Measurements from ENCODE around the gene THSD4.

The THSD4 gene

GRCh38 chr15:71468715-71469114, 353.4 kb downstream of the THSD4 start:
- DNase-seq, result no peak

GRCh38 chr15:71469413-71469812, 354.1 kb downstream of the THSD4 start:
- no peak for DNase-seq

GRCh38 chr15:71471347-71471746, 356.1 kb downstream of the THSD4 start:
- no peak for DNase-seq

- no peak for DNase-seq
These were observed 357.3 kb downstream of the THSD4 start for GRCh38 chr15:71472566-71472965.

GRCh38 chr15:71473751-71474150, 358.5 kb downstream of the THSD4 start:
- no peak for DNase-seq

GRCh38 chr15:71476823-71477222, 361.6 kb downstream of the THSD4 start:
- DNase-seq, result no peak

- no peak for DNase-seq
These were observed 365.3 kb downstream of the THSD4 start for GRCh38 chr15:71480556-71480955.

GRCh38 chr15:71484080-71484479, 368.8 kb downstream of the THSD4 start:
- DNase-seq, result no peak

- DNase-seq, result no peak
These were observed 369.9 kb downstream of the THSD4 start for GRCh38 chr15:71485094-71485693.

GRCh38 chr15:71489570-71489969, 374.3 kb downstream of the THSD4 start:
- no peak for DNase-seq

GRCh38 chr15:71493526-71493925, 378.3 kb downstream of the THSD4 start:
- DNase-seq, result no peak

GRCh38 chr15:71494563-71495397, 379.5 kb downstream of the THSD4 start:
- DNase-seq, result no peak

- no peak for DNase-seq
These were observed 380.1 kb downstream of the THSD4 start for GRCh38 chr15:71495398-71495780.

GRCh38 chr15:71496336-71496955, 381.2 kb downstream of the THSD4 start:
- no peak for DNase-seq

- DNase-seq, result no peak
These were observed 386.2 kb downstream of the THSD4 start for GRCh38 chr15:71501344-71502076.

- DNase-seq, result no peak
These were observed 386.8 kb downstream of the THSD4 start for GRCh38 chr15:71502077-71502432.

GRCh38 chr15:71505962-71506361, 390.7 kb downstream of the THSD4 start:
- no peak for DNase-seq

- no peak for DNase-seq
These were observed 391.7 kb downstream of the THSD4 start for GRCh38 chr15:71506946-71507345.

GRCh38 chr15:71508081-71508682, 392.9 kb downstream of the THSD4 start:
- no peak for DNase-seq

- no peak for DNase-seq
These were observed 393.9 kb downstream of the THSD4 start for GRCh38 chr15:71509139-71509538.

GRCh38 chr15:71510763-71511162, 395.5 kb downstream of the THSD4 start:
- DNase-seq, result no peak

- no peak for DNase-seq
These were observed 396.8 kb downstream of the THSD4 start for GRCh38 chr15:71511796-71512681.

Measured in NCI-H187 treated with DMSO at 0.1 percent for 48 hours (cell line).